Measurements from ENCODE around the gene SLC26A8.

SLC26A8 gene

DNA sequence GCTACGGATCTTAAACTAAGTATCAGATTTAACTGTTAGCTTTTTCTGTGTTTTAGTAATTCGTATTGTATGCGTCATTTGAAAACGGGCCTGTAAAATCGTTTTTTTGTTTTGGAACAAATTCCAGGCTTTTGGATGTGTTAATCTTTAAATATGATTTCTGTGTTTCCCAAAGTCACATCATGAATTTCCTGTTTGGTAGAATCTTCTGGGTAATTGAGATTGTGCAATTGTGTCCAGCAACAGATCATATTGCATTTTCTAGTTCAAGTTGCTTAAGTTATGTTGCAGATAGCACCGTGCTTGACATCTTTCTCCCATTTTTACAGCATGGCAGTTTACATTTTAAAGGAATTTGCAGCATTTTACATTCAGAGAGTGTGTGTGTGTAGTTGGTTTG lies 5.0 kb upstream of the SLC26A8 start:
- TF ChIP-seq, protein P1, sequence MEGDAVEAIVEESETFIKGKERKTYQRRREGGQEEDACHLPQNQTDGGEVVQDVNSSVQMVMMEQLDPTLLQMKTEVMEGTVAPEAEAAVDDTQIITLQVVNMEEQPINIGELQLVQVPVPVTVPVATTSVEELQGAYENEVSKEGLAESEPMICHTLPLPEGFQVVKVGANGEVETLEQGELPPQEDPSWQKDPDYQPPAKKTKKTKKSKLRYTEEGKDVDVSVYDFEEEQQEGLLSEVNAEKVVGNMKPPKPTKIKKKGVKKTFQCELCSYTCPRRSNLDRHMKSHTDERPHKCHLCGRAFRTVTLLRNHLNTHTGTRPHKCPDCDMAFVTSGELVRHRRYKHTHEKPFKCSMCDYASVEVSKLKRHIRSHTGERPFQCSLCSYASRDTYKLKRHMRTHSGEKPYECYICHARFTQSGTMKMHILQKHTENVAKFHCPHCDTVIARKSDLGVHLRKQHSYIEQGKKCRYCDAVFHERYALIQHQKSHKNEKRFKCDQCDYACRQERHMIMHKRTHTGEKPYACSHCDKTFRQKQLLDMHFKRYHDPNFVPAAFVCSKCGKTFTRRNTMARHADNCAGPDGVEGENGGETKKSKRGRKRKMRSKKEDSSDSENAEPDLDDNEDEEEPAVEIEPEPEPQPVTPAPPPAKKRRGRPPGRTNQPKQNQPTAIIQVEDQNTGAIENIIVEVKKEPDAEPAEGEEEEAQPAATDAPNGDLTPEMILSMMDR (IDR thresholded peaks at IDR 0.05; ENCODE audit: insufficient read depth, low read depth, low read length, missing control alignments), result no peak
- peak overlapping the region; percentile 90 for H3K4me3 ChIP-seq (ENCODE audit: low read depth, low read length)
- DNase-seq (ENCODE audit: low read depth), result no peak

DNA sequence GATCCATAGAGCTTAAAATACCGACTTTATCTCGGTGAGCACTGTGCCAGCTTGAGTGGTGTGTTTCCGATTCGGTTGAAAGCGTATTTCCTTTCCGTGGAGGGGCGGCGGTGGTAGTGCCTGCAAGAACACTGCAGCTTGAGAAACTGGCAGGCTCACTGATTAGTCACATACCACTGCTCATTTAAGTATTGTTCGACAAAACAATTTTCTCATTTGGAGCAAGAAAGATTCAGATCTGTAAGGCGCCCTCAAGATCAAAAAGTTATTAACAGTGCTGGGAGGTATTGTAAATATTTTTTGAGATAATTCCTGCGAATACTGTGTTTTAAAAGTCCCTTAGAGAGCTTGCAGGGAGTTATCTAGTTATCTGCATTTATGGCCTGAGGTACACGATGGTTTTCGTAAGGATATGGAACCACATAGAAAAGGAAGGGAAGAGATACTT lies 4.5 kb upstream of the SLC26A8 start:
- TF ChIP-seq, protein P1 (IDR thresholded peaks at IDR 0.05; ENCODE audit: insufficient read depth, low read depth, low read length, missing control alignments), result no peak
- peak overlapping the region; percentile 90 for H3K4me3 ChIP-seq (ENCODE audit: low read depth, low read length)
- DNase-seq (ENCODE audit: low read depth), result peak; percentile 73

DNA sequence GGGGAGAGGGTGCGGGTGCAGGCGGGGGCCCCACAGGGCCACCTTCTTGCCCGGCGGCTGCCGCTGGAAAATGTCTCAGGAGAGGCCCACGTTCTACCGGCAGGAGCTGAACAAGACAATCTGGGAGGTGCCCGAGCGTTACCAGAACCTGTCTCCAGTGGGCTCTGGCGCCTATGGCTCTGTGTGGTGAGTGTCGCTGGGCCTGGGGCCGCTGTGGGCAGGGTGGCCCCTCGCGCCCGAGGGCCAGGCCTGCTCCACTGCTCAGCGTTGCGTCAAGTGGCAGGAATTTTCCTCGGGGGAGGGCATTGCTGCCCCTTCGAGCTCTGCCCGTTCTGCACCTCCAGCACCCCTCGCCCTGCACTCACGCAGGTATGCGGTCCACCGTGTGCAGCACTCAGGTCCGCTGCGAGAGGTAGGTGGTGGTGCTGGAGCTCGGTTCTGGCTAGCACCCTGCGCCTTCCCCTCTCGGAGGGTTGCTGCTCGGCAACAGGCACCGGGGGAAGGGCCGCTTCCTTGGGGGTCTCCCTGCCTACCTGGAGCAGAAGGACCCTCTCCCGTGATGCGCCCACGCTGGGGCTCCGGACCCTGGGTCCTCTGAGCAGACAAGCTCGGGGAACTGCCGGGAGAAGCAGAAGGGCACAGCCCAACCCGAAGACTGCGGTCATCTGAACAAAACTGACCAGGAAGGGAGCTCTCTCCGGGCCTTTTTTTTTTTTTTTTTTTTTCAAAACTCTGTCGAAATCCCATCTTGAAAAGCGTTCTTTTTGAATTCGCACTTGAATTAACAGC lies 3.8 kb upstream of the SLC26A8 start:
- peak; percentile 37 for DNase-seq (ENCODE audit: low read depth)

DNA sequence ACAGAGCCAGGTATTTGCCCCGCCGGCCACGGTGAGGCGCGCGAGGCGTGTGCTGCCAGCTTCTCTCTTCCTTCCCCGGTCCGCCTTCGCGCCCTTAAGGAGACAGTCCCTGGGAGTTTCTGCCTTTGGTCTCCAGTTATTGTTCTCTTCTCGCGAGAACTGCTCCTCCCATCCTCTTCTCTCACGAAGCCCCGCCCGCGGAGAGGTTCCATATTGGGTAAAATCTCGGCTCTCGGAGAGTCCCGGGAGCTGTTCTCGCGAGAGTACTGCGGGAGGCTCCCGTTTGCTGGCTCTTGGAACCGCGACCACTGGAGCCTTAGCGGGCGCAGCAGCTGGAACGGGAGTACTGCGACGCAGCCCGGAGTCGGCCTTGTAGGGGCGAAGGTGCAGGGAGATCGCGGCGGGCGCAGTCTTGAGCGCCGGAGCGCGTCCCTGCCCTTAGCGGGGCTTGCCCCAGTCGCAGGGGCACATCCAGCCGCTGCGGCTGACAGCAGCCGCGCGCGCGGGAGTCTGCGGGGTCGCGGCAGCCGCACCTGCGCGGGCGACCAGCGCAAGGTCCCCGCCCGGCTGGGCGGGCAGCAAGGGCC lies 3.2 kb upstream of the SLC26A8 start, which contains the start of gene MAPK14:
Gene MAPK14 (plus strand): TSS at position 308 of the 587 bp plus-strand sequence. CDS start 350 bp downstream, outside the sequence.
- H3K4me3 ChIP-seq (ENCODE audit: low read depth, low read length), result peak within 1 kb of the TSS; percentile 90
- peak; percentile 100 for DNase-seq (ENCODE audit: low read depth)
- TF ChIP-seq, protein P1 (IDR thresholded peaks at IDR 0.05; ENCODE audit: insufficient read depth, low read depth, low read length, missing control alignments), result peak; percentile 90

More for the DNA sequence above, 3.8 kb upstream of the SLC26A8 start:
- TF ChIP-seq, protein P1 (IDR thresholded peaks at IDR 0.05; ENCODE audit: insufficient read depth, low read depth, low read length, missing control alignments), result no peak
- H3K4me3 ChIP-seq (ENCODE audit: low read depth, low read length), result peak overlapping the region; percentile 90

DNA sequence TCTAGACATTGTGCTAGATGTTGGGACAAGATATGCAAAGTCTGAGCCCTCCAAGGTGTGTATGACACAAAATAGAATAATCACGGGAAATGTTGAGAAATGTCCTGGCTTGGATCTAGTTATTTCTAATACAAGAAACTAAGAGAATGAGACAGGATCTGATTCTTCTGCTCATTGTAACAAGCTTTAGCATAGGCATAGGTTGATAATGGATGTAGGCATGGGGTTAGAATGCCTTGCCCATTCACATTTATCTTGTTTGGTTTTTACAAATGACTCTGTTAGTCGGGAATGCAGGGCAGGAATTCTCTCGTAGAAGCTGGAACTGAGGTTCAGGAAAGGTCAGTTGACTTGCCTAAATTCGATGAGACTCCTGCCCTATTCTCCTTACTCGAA lies 1.5 kb upstream of the SLC26A8 start:
- H3K4me3 ChIP-seq (ENCODE audit: low read depth, low read length), result no peak overlapping the region
- TF ChIP-seq, protein P1 (IDR thresholded peaks at IDR 0.05; ENCODE audit: insufficient read depth, low read depth, low read length, missing control alignments), result no peak
- DNase-seq (ENCODE audit: low read depth), result no peak

DNA sequence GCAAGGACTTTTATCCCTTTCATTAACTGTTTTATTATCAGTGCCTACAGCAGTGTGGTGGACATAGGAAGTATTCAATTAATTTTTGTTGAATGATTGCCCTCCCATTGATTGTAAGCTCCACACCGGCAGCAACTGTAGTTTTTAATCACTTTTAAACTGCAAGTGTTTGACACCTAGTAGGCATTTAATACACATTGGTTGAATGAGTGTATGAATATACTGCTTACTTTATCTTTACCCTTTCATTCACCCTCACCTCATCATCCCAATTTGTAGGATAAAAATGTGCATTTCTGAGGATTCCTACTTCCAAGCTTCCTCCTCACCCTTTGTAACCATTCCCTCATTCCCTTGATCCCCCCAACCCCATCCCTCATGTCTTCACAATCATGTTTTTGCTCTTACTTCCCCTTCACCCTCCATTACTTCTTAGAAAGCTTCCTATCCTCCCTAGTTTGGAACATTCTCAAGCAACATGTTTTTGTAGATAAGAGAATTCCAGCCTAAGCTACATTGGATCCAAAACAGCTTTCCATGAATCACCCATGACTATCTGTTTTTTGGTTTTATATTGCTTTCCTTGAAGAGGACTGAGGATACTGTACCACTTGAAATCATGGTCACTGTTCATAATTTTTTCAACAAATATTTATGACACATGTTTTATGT lies 955 bp upstream of the SLC26A8 start:
- TF ChIP-seq, protein P1 (IDR thresholded peaks at IDR 0.05; ENCODE audit: insufficient read depth, low read depth, low read length, missing control alignments), result no peak
- no peak overlapping the region for H3K4me3 ChIP-seq (ENCODE audit: low read depth, low read length)
- DNase-seq (ENCODE audit: low read depth), result no peak
